GM21825 (cell line): ENCODE measurements around the gene ZNF638.
"Not testable (repeated sequence)": the region's sequence is repeated elsewhere in the genome, so short reads cannot be mapped to it uniquely, and the experiment has no call there.

Experiments used
- ATAC-seq: cut with Tn5 transposase; IDR thresholded peaks from one replicate; pipeline ENCODE4 v1.9.1; 2021; ENCODE audit warnings: mild to moderate bottlenecking, moderate library complexity; ENCODE audit not compliant: unreplicated experiment

Gene ZNF638

GRCh38 chr2:71395471-71395870, 63.9 kb downstream of the ZNF638 start:
- ATAC-seq, result no peak

GRCh38 chr2:71402427-71402826, 70.8 kb downstream of the ZNF638 start:
- no peak for ATAC-seq

- no peak for ATAC-seq
Measured at GRCh38 chr2:71409611-71410010, 78.0 kb downstream of the ZNF638 start.

GRCh38 chr2:71410696-71411095, 79.1 kb downstream of the ZNF638 start:
- ATAC-seq, result no peak

- not testable (repeated sequence) for ATAC-seq
Measured at GRCh38 chr2:71416866-71417265, 85.3 kb downstream of the ZNF638 start.

GRCh38 chr2:71417300-71418202, 86.0 kb downstream of the ZNF638 start:
- no peak for ATAC-seq

GRCh38 chr2:71419145-71419544, 87.6 kb downstream of the ZNF638 start:
- no peak for ATAC-seq

GRCh38 chr2:71419976-71420375, 88.4 kb downstream of the ZNF638 start:
- no peak for ATAC-seq

- ATAC-seq, result no peak
Measured at GRCh38 chr2:71422786-71423185, 91.2 kb downstream of the ZNF638 start.

- no peak for ATAC-seq
Measured at GRCh38 chr2:71423817-71424420, 92.3 kb downstream of the ZNF638 start.

- ATAC-seq, result no peak
Measured at GRCh38 chr2:71426721-71427120, 95.1 kb downstream of the ZNF638 start.

- ATAC-seq, result no peak
Measured at GRCh38 chr2:71428472-71429383, 97.1 kb downstream of the ZNF638 start.

- ATAC-seq, result not testable (repeated sequence)
Measured at GRCh38 chr2:71445142-71445541, 113.6 kb downstream of the ZNF638 start.

- no peak for ATAC-seq
Measured at GRCh38 chr2:71446505-71446904, 114.9 kb downstream of the ZNF638 start.

GRCh38 chr2:71449343-71449742, 117.8 kb downstream of the ZNF638 start:
- no peak for ATAC-seq

- ATAC-seq, result no peak
Measured at GRCh38 chr2:71451705-71452104, 120.1 kb downstream of the ZNF638 start.

GRCh38 chr2:71452565-71452964, 121.0 kb downstream of the ZNF638 start:
- no peak for ATAC-seq

- ATAC-seq, result no peak
Measured at GRCh38 chr2:71453404-71454220, 122.0 kb downstream of the ZNF638 start, which contains the start of gene DYSF. TSS of gene DYSF (plus strand) at chr2:71453561.

GRCh38 chr2:71454221-71455010, 122.8 kb downstream of the ZNF638 start:
- no peak for ATAC-seq
